ENCODE measurements around the gene ST6GALNAC3.

ST6GALNAC3 gene

GRCh38 chr1:76541618-76542017 is 467.1 kb downstream of the ST6GALNAC3 start:
- H3K27ac ChIP-seq = no peak overlapping the region
- no peak overlapping the region for H3K4me3 ChIP-seq (IDR thresholded peaks at IDR 0.05; ENCODE audit: insufficient read depth, low read depth, low read length)
- no peaks in the 10 kb centered on the region for H3K27me3 ChIP-seq (ENCODE audit: insufficient read depth, low read depth)
- H3K79me2 ChIP-seq (ENCODE audit: insufficient read depth, low read depth) = no peaks in the 10 kb centered on the region
- H4K20me1 ChIP-seq (ENCODE audit: insufficient read depth) = no peaks in the 10 kb centered on the region
- TF ChIP-seq, protein P1, sequence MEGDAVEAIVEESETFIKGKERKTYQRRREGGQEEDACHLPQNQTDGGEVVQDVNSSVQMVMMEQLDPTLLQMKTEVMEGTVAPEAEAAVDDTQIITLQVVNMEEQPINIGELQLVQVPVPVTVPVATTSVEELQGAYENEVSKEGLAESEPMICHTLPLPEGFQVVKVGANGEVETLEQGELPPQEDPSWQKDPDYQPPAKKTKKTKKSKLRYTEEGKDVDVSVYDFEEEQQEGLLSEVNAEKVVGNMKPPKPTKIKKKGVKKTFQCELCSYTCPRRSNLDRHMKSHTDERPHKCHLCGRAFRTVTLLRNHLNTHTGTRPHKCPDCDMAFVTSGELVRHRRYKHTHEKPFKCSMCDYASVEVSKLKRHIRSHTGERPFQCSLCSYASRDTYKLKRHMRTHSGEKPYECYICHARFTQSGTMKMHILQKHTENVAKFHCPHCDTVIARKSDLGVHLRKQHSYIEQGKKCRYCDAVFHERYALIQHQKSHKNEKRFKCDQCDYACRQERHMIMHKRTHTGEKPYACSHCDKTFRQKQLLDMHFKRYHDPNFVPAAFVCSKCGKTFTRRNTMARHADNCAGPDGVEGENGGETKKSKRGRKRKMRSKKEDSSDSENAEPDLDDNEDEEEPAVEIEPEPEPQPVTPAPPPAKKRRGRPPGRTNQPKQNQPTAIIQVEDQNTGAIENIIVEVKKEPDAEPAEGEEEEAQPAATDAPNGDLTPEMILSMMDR (conservative IDR thresholded peaks at IDR 0.05; ENCODE audit: low read depth, low read length) = no peak
- H3K4me1 ChIP-seq (ENCODE audit: low read depth, poor library complexity, severe bottlenecking) = no peaks in the 10 kb centered on the region
- H3K9ac ChIP-seq = no peak overlapping the region
- H3K36me3 ChIP-seq (ENCODE audit: insufficient read depth) = no peaks in the 10 kb centered on the region
- no peak overlapping the region for H3K4me2 ChIP-seq
- H2AFZ ChIP-seq (ENCODE audit: low read depth) = no peak overlapping the region

- Histone ChIP-seq H3K4me3 (IDR thresholded peaks at IDR 0.05; ENCODE audit: insufficient read depth, low read depth, low read length) (no peak overlapping the region), H3K4me2 (no peak overlapping the region), H3K79me2 (ENCODE audit: insufficient read depth, low read depth) (no peaks in the 10 kb centered on the region), H3K27me3 (ENCODE audit: insufficient read depth, low read depth) (no peaks in the 10 kb centered on the region), H4K20me1 (ENCODE audit: insufficient read depth) (no peaks in the 10 kb centered on the region), H2AFZ (ENCODE audit: low read depth) (no peak overlapping the region), H3K27ac (no peak overlapping the region), H3K9ac (no peak overlapping the region), H3K36me3 (ENCODE audit: insufficient read depth) (no peaks in the 10 kb centered on the region), H3K4me1 (ENCODE audit: low read depth, poor library complexity, severe bottlenecking) (no peaks in the 10 kb centered on the region)
- TF ChIP-seq, protein P1 (conservative IDR thresholded peaks at IDR 0.05; ENCODE audit: low read depth, low read length) = no peak
Observed at GRCh38 chr1:76542359-76542758, 467.8 kb downstream of the ST6GALNAC3 start.

GRCh38 chr1:76543495-76543894 is 468.9 kb downstream of the ST6GALNAC3 start:
- H2AFZ ChIP-seq (ENCODE audit: low read depth) = no peak overlapping the region
- no peak overlapping the region for H3K4me2 ChIP-seq
- H3K27ac ChIP-seq = no peak overlapping the region
- H3K9ac ChIP-seq = no peak overlapping the region
- no peaks in the 10 kb centered on the region for H3K36me3 ChIP-seq (ENCODE audit: insufficient read depth)
- H3K4me1 ChIP-seq (ENCODE audit: low read depth, poor library complexity, severe bottlenecking) = no peaks in the 10 kb centered on the region
- H3K4me3 ChIP-seq (IDR thresholded peaks at IDR 0.05; ENCODE audit: insufficient read depth, low read depth, low read length) = no peak overlapping the region
- H3K79me2 ChIP-seq (ENCODE audit: insufficient read depth, low read depth) = no peaks in the 10 kb centered on the region
- TF ChIP-seq, protein P1 (conservative IDR thresholded peaks at IDR 0.05; ENCODE audit: low read depth, low read length) = no peak
- no peaks in the 10 kb centered on the region for H3K27me3 ChIP-seq (ENCODE audit: insufficient read depth, low read depth)
- H4K20me1 ChIP-seq (ENCODE audit: insufficient read depth) = no peaks in the 10 kb centered on the region

DNA sequence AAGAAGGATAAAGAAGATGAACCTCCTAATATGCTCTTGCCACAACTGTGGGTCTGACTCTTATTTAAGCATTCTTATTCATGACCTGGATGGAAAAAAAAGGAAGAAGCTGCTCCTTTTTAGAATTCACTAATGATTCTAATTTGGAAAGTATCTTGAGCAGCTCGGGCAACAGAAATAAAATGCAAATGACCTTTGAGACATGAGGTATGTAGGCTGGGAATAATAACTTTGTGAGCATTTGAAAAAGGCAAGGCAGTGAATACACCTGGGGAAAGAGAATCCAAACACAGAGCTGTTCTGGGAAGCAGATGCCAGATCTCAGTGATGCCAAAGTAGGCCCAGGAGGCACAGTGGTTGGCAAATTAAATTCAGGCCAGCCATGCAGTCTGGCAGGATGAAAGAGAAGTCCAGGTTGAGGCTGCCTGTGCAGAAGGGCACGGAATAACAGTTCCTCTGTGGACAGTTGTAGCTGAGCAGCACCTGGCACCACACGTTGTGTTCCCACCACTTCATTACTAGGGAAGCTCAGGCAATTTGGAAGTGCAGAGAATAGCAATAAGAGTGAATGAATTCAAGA is 471.9 kb downstream of the ST6GALNAC3 start:
- Histone ChIP-seq H3K9ac (no peak overlapping the region), H3K27ac (no peak overlapping the region)
- TF ChIP-seq, protein P1 (conservative IDR thresholded peaks at IDR 0.05; ENCODE audit: low read depth, low read length) = no peak

More for the DNA sequence above, 471.9 kb downstream of the ST6GALNAC3 start:
- Histone ChIP-seq H2AFZ (ENCODE audit: low read depth) (no peak overlapping the region), H4K20me1 (ENCODE audit: insufficient read depth) (no peaks in the 10 kb centered on the region), H3K4me2 (no peak overlapping the region), H3K4me3 (IDR thresholded peaks at IDR 0.05; ENCODE audit: insufficient read depth, low read depth, low read length) (no peak overlapping the region), H3K27me3 (ENCODE audit: insufficient read depth, low read depth) (no peaks in the 10 kb centered on the region), H3K36me3 (ENCODE audit: insufficient read depth) (no peaks in the 10 kb centered on the region), H3K4me1 (ENCODE audit: low read depth, poor library complexity, severe bottlenecking) (no peaks in the 10 kb centered on the region), H3K79me2 (ENCODE audit: insufficient read depth, low read depth) (no peaks in the 10 kb centered on the region)

All from KMS-11 (cell line).